GM23248 (cell line): ENCODE measurements around the gene LRRC38. TPM values are rescaled to one million over a fixed set of nuclear protein-coding genes. Genes with fewer than 3 reads are reported as not detected.

Experiments used
- DNase-seq: peaks from one replicate; pipeline ENCODE4 v3.0.0-alpha.2; 2015
- H2AFZ ChIP-seq: fragments of 200-600 bp; sonication (generic); 2 replicates; pipeline ENCODE4 v1.6.1; 2016; ENCODE audit warnings: antibody characterized with exemption
- H3F3A ChIP-seq: fragments of 200-600 bp; sonication (generic); 2 replicates; pipeline ENCODE4 v1.6.1; 2016; ENCODE audit warnings: mild to moderate bottlenecking, antibody characterized with exemption, mixed run types; ENCODE audit not compliant: insufficient read depth
- H3K27ac ChIP-seq: fragments of 200-600 bp; sonication (generic); 2 replicates; pipeline ENCODE4 v1.5.1; 2016; ENCODE audit warnings: mild to moderate bottlenecking
- H3K27me3 ChIP-seq: fragments of 200-600 bp; sonication (generic); replicated peaks from 2 replicates; pipeline ENCODE4 v1.6.1; 2016; ENCODE audit warnings: mild to moderate bottlenecking; ENCODE audit not compliant: insufficient read depth
- H3K36me3 ChIP-seq: fragments of 200-600 bp; sonication (generic); 2 replicates; pipeline ENCODE4 v1.6.1; 2016; ENCODE audit warnings: low read depth, mild to moderate bottlenecking
- H3K4me1 ChIP-seq: fragments of 200-600 bp; sonication (generic); 2 replicates; pipeline ENCODE4 v1.6.1; 2016; ENCODE audit warnings: mild to moderate bottlenecking; ENCODE audit not compliant: insufficient read depth
- H3K4me2 ChIP-seq: fragments of 200-600 bp; sonication (generic); one replicate; pipeline ENCODE4 v1.6.1; 2016; ENCODE audit warnings: mild to moderate bottlenecking; ENCODE audit not compliant: unreplicated experiment
- H3K4me3 ChIP-seq: fragments of 200-600 bp; sonication (generic); 2 replicates; pipeline ENCODE4 v1.5.1; 2016; ENCODE audit warnings: mild to moderate bottlenecking
- H3K79me2 ChIP-seq: fragments of 200-600 bp; sonication (generic); 2 replicates; pipeline ENCODE4 v1.6.1; 2016; ENCODE audit warnings: mild to moderate bottlenecking; ENCODE audit not compliant: insufficient read depth
- H3K9ac ChIP-seq: fragments of 200-600 bp; sonication (generic); 2 replicates; pipeline ENCODE4 v1.6.1; 2016; ENCODE audit warnings: mild to moderate bottlenecking
- H3K9me2 ChIP-seq: fragments of 200-600 bp; sonication (generic); 2 replicates; pipeline ENCODE4 v1.6.1; 2016; ENCODE audit warnings: mixed run types, mild to moderate bottlenecking, moderate library complexity; ENCODE audit not compliant: insufficient read depth
- H3K9me3 ChIP-seq: fragments of 200-600 bp; sonication (generic); one replicate; pipeline ENCODE4 v1.6.1; 2017; ENCODE audit warnings: low read depth
- H4K20me1 ChIP-seq: fragments of 200-600 bp; sonication (generic); 2 replicates; pipeline ENCODE4 v1.6.0; 2016; ENCODE audit not compliant: insufficient read depth
- EZH2 ChIP-seq: fragments of 200-600 bp; sonication (generic); IDR thresholded peaks from 2 replicates; pipeline ENCODE4 v1.6.1; 2018; ENCODE audit warnings: antibody characterized with exemption, mild to moderate bottlenecking; ENCODE audit not compliant: insufficient read depth, poor library complexity, severe bottlenecking
- EZH2phosphoT487 ChIP-seq: fragments of 200-600 bp; sonication (generic); IDR thresholded peaks from 2 replicates; pipeline ENCODE4 v1.6.1; 2018; ENCODE audit warnings: antibody characterized with exemption, moderate library complexity, mild to moderate bottlenecking, low read depth; ENCODE audit not compliant: insufficient read depth
- WGBS, 2 experiments: methylation state at CpG; one replicate each; pipeline ENCODE4 v1.1.6; 2015 to 2017; ENCODE audit warnings: low lambda C conversion rate in 2 of 2, low coverage in 1 of 2; ENCODE audit errors: missing lambda C conversion rate in 2 of 2; 5-methylcytosine and 5-hydroxymethylcytosine counted together
- in situ Hi-C: fragments of 300-500 bp; cut with MboI; formaldehyde crosslinking; loops from 2 replicates; pipeline ENCODE4 v1.15.0; 2020
- polyA plus RNA-seq: library from polyadenylated mRNA; unstranded; fragments of >200 nt; fragmentation: Nextera tagmentation; extraction: Ambion mirVana; gene quantifications from 2 replicates; pipeline ENCODE4 v1.2.1, GENCODE V29; 2016
- total RNA-seq: library from RNA; depleted of rRNA; stranded (reverse); fragments of >200 nt; shearing (Covaris generic); gene quantifications from 2 replicates; pipeline ENCODE4 v1.2.3, GENCODE V29; 2014

Gene LRRC38
- total and polyA plus RNA-seq, 2 experiments from 2014 or later: not detected

DNA sequence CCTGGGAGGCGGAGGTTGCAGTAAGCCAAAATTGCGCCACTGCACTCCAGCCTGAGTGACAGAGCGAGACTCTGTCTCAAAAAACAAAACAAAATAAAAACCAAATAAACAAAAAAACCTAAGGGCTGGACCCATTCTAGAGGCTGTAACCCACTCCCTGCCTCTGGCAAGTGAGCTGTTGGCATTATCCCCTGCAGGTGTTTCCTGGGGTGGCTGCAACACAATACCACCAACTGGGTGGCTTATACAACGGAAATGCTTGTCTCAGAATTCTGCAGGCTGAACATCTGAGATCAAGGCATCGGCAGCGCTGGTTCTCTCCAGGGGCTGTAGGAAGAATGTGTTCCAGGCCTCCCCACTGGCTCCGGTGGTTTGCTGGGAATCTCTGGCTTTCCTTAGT is 15.2 kb downstream of the LRRC38 start:
- Histone ChIP-seq H4K20me1 (no peaks in the 10 kb centered on the region), H3K4me1 (no peaks in the 10 kb centered on the region), H3K9me3 (no peaks in the 10 kb centered on the region), H3K79me2 (no peaks in the 10 kb centered on the region), H3K4me3 (no peak overlapping the region), H3K4me2 (no peak overlapping the region), H3K27ac (no peak overlapping the region), H3K9me2 (no peaks in the 10 kb centered on the region), H3K9ac (no peak overlapping the region), H3K36me3 (no peaks in the 10 kb centered on the region), H3K27me3 (no peaks in the 10 kb centered on the region), H3F3A (no peaks in the 10 kb centered on the region), H2AFZ (no peak overlapping the region)
- no peak for DNase-seq
- WGBS, 2 experiments: 50 to 54% methylated on average over 7 of the region's 7 CpGs
- TF ChIP-seq EZH2phosphoT487: no peak
- in situ Hi-C loops: no loop called here

DNA sequence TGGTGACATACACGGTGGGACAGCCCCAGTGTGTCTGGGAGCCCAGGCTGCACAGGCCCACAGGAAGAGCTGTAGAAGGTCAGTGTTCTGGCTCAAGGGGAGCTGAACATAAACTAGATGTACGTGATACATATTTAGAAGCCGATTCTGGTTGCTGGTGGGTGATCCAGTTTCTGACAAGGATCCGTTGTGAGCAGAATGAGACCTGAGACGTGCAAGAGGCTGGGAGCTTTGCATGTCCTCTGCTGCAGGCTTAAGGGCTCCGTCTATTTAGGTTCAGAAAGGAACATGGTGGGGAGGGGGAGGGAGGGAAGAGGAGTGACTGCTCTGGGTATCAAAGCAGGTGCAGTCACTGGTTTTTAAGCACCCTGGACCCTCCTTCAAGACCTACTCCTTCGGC is 18.6 kb downstream of the LRRC38 start:
- 38 to 39% methylated on average over 7 of the region's 7 CpGs for WGBS, 2 experiments
- H3K4me2 ChIP-seq: no peak overlapping the region

DNA sequence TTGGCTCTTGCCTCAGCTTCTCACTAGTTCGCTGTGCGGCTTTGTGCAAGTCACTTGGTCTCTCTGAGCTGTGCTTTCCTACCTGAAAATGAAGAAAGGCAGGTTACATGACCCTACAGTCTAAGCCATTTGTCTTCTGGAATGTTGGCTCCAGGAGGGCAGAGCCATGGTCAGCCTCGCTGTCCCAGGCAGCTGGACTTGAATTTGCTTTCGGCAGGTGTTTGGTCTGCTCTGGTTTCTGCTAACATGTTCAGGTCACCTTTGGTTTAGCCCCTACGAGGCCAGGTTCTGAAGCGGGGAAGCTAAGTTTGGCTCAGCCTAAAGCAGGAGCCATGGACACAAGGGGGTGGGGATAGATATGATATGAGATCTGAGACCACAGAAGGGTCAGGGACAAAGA is 19.1 kb downstream of the LRRC38 start:
- Histone ChIP-seq H3K9ac (no peak overlapping the region), H3K4me1 (no peaks in the 10 kb centered on the region), H3F3A (no peaks in the 10 kb centered on the region), H4K20me1 (no peaks in the 10 kb centered on the region), H3K36me3 (no peaks in the 10 kb centered on the region), H3K4me2 (no peak overlapping the region), H3K27ac (no peak overlapping the region), H3K79me2 (no peaks in the 10 kb centered on the region), H2AFZ (no peak overlapping the region), H3K9me2 (no peaks in the 10 kb centered on the region), H3K27me3 (no peaks in the 10 kb centered on the region), H3K9me3 (no peaks in the 10 kb centered on the region), H3K4me3 (no peak overlapping the region)
- 50 to 53% methylated on average over 6 of the region's 6 CpGs for WGBS, 2 experiments
- in situ Hi-C loops: no loop called here
- TF ChIP-seq EZH2: no peak
- no peak for TF ChIP-seq EZH2phosphoT487
- DNase-seq: no peak

More for the DNA sequence above, 18.6 kb downstream of the LRRC38 start:
- Histone ChIP-seq H4K20me1 (no peaks in the 10 kb centered on the region), H3K27me3 (no peaks in the 10 kb centered on the region), H3F3A (no peaks in the 10 kb centered on the region), H3K9ac (no peak overlapping the region), H3K79me2 (no peaks in the 10 kb centered on the region), H2AFZ (no peak overlapping the region), H3K27ac (no peak overlapping the region), H3K4me3 (no peak overlapping the region), H3K9me2 (no peaks in the 10 kb centered on the region), H3K36me3 (no peaks in the 10 kb centered on the region), H3K4me1 (no peaks in the 10 kb centered on the region), H3K9me3 (no peaks in the 10 kb centered on the region)
- no peak for TF ChIP-seq EZH2phosphoT487
- no peak for TF ChIP-seq EZH2
- DNase-seq: no peak
- in situ Hi-C loops: no loop called here

DNA sequence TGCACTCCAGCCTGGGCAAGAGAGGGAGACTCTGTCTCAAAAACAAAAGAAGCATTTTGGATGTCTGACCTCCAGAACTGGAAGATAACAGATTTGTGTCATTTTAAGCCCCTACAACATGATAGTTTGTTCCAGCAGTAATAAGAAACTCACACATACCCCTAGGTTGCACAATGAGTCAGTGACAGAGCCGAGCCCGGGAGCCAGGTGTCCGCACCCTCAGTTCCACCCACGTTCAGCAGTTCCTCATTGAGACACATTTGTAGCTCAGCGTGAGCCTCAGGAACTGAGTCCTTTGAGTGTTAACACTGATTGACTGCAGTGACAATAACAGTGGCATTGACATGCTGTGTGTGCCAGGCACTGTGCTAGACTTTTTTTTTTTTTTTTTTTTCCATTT is 19.8 kb downstream of the LRRC38 start:
- Histone ChIP-seq H3F3A (no peaks in the 10 kb centered on the region), H3K4me1 (no peaks in the 10 kb centered on the region), H3K27ac (no peak overlapping the region), H3K9me2 (no peaks in the 10 kb centered on the region), H3K9me3 (no peaks in the 10 kb centered on the region), H3K79me2 (no peaks in the 10 kb centered on the region), H3K9ac (no peak overlapping the region), H3K4me3 (no peak overlapping the region), H3K36me3 (no peaks in the 10 kb centered on the region), H4K20me1 (no peaks in the 10 kb centered on the region), H3K4me2 (no peak overlapping the region), H2AFZ (no peak overlapping the region), H3K27me3 (no peaks in the 10 kb centered on the region)
- DNase-seq: no peak
- WGBS, 2 experiments: 43 to 64% methylated on average over 5 of the region's 5 CpGs
- TF ChIP-seq EZH2phosphoT487: no peak
- TF ChIP-seq EZH2: no peak
- in situ Hi-C loops: no loop called here

DNA sequence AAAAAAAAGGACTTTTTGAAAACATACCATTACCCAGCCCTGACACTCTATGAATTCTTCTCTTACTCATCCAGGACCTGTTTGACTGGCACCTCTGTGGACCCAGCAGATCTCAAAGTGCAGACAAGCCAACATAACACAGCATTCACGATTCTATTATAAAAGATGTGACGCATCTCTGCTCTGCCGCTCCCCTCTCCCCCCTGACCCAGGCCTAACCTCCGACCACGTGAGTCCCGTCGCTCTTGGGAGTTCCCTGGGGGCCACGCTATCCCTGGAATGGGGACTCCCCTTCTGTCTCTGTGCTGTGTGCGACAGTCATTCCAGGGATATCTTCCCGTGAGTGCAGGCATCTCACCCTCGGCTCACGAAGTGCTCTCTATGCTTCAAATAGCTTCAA is 21.1 kb downstream of the LRRC38 start:
- no peak for DNase-seq
- TF ChIP-seq EZH2: no peak
- no peak for TF ChIP-seq EZH2phosphoT487
- Histone ChIP-seq H3K27me3 (no peaks in the 10 kb centered on the region), H3K9ac (no peak overlapping the region), H4K20me1 (no peaks in the 10 kb centered on the region), H3K36me3 (no peaks in the 10 kb centered on the region), H3K27ac (no peak overlapping the region), H3K9me3 (no peaks in the 10 kb centered on the region), H3F3A (no peaks in the 10 kb centered on the region), H3K4me1 (no peaks in the 10 kb centered on the region), H2AFZ (no peak overlapping the region), H3K9me2 (no peaks in the 10 kb centered on the region), H3K4me3 (no peak overlapping the region), H3K79me2 (no peaks in the 10 kb centered on the region), H3K4me2 (no peak overlapping the region)
- in situ Hi-C loops: no loop called here
- WGBS, 2 experiments: 37 to 40% methylated on average over 12 of the region's 12 CpGs
